Skeletal muscle satellite cell (primary cell): ENCODE data around the gene APC2.
"Not testable (repeated sequence)": the region's sequence is repeated elsewhere in the genome, so short reads cannot be mapped to it uniquely, and the experiment has no call there.

Source experiments
- H3K27me3 ChIP-seq: 2 replicates; pipeline ENCODE4 v1.7.0; 2013; ENCODE audit warnings: low read length; ENCODE audit not compliant: control insufficient read depth, insufficient read depth
- H3K36me3 ChIP-seq: 2 replicates; pipeline ENCODE4 v1.7.0; 2013; ENCODE audit warnings: mild to moderate bottlenecking, control low read depth, low read length; ENCODE audit not compliant: insufficient read depth
- H3K4me1 ChIP-seq: 2 replicates; pipeline ENCODE4 v1.7.0; 2013; ENCODE audit warnings: low read length; ENCODE audit not compliant: control insufficient read depth, insufficient read depth
- H3K4me2 ChIP-seq: 2 replicates; pipeline ENCODE4 v1.7.0; 2013; ENCODE audit warnings: mild to moderate bottlenecking, low read length
- H3K4me3 ChIP-seq: 2 replicates; pipeline ENCODE4 v1.7.0; 2013; ENCODE audit warnings: low read length
- H3K9ac ChIP-seq: 2 replicates; pipeline ENCODE4 v1.7.0; 2013; ENCODE audit warnings: mild to moderate bottlenecking, low read depth, low read length, moderate library complexity
- H3K9me3 ChIP-seq: replicated peaks from 2 replicates; pipeline ENCODE4 v1.7.0; 2013; ENCODE audit warnings: mild to moderate bottlenecking, control low read depth, low read length

APC2 gene

GRCh38 chr19:1472231-1473084 lies 22.5 kb downstream of the APC2 start:
- Histone ChIP-seq H3K27me3 (peaks cover 44% of the 10 kb centered on the region), H3K4me2 (no peak overlapping the region)

GRCh38 chr19:1473085-1473851 lies 23.3 kb downstream of the APC2 start:
- Histone ChIP-seq H3K9me3 (no peaks in the 10 kb centered on the region), H3K27me3 (peaks cover 41% of the 10 kb centered on the region), H3K9ac (no peak overlapping the region), H3K4me1 (peaks cover 27% of the 10 kb centered on the region), H3K4me3 (no peak overlapping the region), H3K4me2 (no peak overlapping the region), H3K36me3 (peaks cover 8% of the 10 kb centered on the region)

More at GRCh38 chr19:1472231-1473084, 22.5 kb downstream of the APC2 start:
- Histone ChIP-seq H3K9me3 (no peaks in the 10 kb centered on the region), H3K36me3 (peaks cover 8% of the 10 kb centered on the region), H3K4me3 (no peak overlapping the region), H3K9ac (no peak overlapping the region), H3K4me1 (peaks cover 30% of the 10 kb centered on the region)

GRCh38 chr19:1474011-1474764 lies 24.3 kb downstream of the APC2 start:
- Histone ChIP-seq H3K4me3 (no peak overlapping the region), H3K9me3 (no peaks in the 10 kb centered on the region), H3K4me1 (peaks cover 25% of the 10 kb centered on the region), H3K4me2 (no peak overlapping the region), H3K27me3 (peaks cover 38% of the 10 kb centered on the region), H3K9ac (no peak overlapping the region), H3K36me3 (peaks cover 8% of the 10 kb centered on the region)

GRCh38 chr19:1474765-1475351 lies 24.9 kb downstream of the APC2 start:
- Histone ChIP-seq H3K4me2 (no peak overlapping the region), H3K9ac (no peak overlapping the region), H3K4me1 (peaks cover 20% of the 10 kb centered on the region), H3K9me3 (no peaks in the 10 kb centered on the region), H3K4me3 (no peak overlapping the region), H3K27me3 (peaks cover 37% of the 10 kb centered on the region), H3K36me3 (peaks cover 8% of the 10 kb centered on the region)

- peaks cover 10% of the 10 kb centered on the region for H3K4me1 ChIP-seq
- H3K9ac ChIP-seq, result no peak overlapping the region
- peaks cover 26% of the 10 kb centered on the region for H3K27me3 ChIP-seq
- H3K36me3 ChIP-seq, result peaks cover 8% of the 10 kb centered on the region
- H3K4me2 ChIP-seq, result no peak overlapping the region
- no peak overlapping the region for H3K4me3 ChIP-seq
- H3K9me3 ChIP-seq, result no peaks in the 10 kb centered on the region
These were observed 26.0 kb downstream of the APC2 start for GRCh38 chr19:1475751-1476437.

- H3K9ac ChIP-seq, H3K4me2 ChIP-seq, H3K36me3 ChIP-seq, H3K9me3 ChIP-seq, H3K4me1 ChIP-seq, H3K4me3 ChIP-seq: not testable (repeated sequence)
- peaks cover 15% of the 10 kb centered on the region for H3K27me3 ChIP-seq
These were observed 27.1 kb downstream of the APC2 start for GRCh38 chr19:1477056-1477455.

- H3K9ac ChIP-seq, result peak within 1 kb of the TSS; percentile 77
- H3K9me3 ChIP-seq, result no peaks in the 10 kb centered on the region
- peaks cover 8% of the 10 kb centered on the region for H3K36me3 ChIP-seq
- no peaks in the 10 kb centered on the region for H3K4me1 ChIP-seq
- H3K27me3 ChIP-seq, result no peaks in the 10 kb centered on the region
- peak within 1 kb of the TSS; percentile 75 for H3K4me3 ChIP-seq
- H3K4me2 ChIP-seq, result peak within 1 kb of the TSS; percentile 89
These were observed 29.2 kb downstream of the APC2 start, which contains the start of gene C19orf25 for GRCh38 chr19:1478934-1479707. C19orf25 (minus strand) TSS chr19:1479215; CDS start chr19:1478903, 312 bp downstream.

GRCh38 chr19:1481224-1481892 lies 31.4 kb downstream of the APC2 start:
- Histone ChIP-seq H3K4me3 (no peak overlapping the region), H3K9me3 (no peaks in the 10 kb centered on the region), H3K9ac (no peak overlapping the region), H3K36me3 (peaks cover 5% of the 10 kb centered on the region), H3K4me2 (no peak overlapping the region), H3K27me3 (no peaks in the 10 kb centered on the region), H3K4me1 (no peaks in the 10 kb centered on the region)

- H3K36me3 ChIP-seq, result peaks cover 4% of the 10 kb centered on the region
- H3K4me2 ChIP-seq, result no peak overlapping the region
- H3K4me3 ChIP-seq, result no peak overlapping the region
- no peak overlapping the region for H3K9ac ChIP-seq
- no peaks in the 10 kb centered on the region for H3K4me1 ChIP-seq
- no peaks in the 10 kb centered on the region for H3K9me3 ChIP-seq
- no peaks in the 10 kb centered on the region for H3K27me3 ChIP-seq
These were observed 32.0 kb downstream of the APC2 start for GRCh38 chr19:1481893-1482360.
